Astrocyte of the hippocampus (primary cell): ENCODE measurements around the gene ZNF570.

Experiments used
- DNase-seq: peaks from one replicate; pipeline ENCODE4 v3.0.0; 2011; ENCODE audit warnings: low read depth, low spot score

ZNF570 gene

DNA sequence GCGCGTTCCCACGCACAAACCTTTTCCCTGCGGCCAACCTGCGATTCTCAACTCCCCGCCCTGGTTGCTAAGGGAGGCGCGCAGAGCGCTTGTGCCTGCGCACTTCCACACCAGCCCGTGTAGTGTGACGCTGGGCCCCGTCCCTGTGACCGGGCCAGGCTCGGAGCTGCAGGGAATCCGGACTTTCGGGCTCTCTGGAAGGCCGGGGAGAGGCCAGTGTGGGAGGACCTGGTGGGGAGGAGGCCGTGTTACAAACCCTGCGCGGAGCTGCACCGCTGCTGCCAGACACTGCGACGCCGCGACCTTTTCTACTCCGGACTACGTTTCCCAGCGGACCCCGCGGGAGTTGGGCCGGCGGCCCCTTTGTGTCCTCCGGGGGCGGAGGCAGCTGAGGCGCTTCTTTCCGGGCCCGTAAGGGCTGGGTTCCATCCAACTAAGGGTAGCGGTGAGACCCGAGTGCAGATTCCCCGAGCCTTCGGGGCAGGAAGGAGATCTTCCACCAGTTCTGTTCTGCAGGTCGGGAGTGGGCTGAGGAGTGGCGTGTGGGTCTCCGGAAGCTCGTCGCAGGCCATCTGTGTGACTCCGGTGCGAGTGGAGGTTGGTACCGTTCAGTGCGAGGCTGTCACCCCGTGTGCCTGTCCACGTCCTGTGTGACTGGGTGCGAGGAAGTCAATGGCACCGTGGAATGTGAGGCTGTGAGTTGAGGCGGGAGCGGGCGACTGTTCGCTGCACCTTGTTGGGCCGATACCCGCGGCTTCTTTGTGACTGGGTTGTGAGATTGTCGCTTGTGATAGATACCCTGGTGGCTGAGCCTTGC is at the start of gene ZNF570:
TSS of gene ZNF570 (plus strand) at position 396 of the 817 bp plus-strand sequence. CDS start 999 bp downstream, outside the sequence.
- peak; percentile 96 for DNase-seq

DNA sequence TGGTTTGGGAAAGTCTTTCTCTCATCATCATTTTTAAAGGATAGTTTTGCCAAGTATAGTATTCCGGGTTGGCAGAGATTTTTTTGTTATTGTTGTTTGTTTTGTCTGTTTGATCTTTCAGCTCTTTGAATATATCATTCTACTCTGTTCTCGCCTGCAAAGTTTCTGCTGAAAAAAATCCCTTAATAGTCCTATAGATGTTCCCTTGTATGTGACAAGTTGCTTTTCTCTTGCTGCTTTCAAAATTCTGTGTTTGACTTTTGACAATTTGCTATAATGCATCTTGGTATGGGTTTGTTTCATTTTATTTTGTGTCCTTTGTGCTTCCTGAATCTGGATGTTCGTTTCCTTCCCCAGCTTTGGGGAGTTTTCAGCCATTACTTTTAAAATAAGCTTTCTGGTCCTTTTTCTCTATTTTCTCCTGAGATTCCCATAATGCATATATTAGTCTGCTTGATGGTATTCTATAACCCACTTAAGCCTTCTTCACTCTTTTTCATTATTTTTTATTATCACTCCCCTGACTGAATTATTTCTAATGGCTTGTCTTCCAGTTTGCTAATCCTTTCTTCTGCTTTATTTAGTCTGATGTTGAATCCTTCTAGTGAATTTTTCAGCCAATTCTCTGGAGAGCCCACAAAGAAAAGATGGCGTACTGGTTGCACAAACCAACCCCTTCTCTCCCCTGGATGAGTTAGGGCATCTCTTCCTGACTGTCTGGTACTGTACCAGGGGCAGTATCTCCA is 16.5 kb upstream of the ZNF570 start:
- no peak for DNase-seq

DNA sequence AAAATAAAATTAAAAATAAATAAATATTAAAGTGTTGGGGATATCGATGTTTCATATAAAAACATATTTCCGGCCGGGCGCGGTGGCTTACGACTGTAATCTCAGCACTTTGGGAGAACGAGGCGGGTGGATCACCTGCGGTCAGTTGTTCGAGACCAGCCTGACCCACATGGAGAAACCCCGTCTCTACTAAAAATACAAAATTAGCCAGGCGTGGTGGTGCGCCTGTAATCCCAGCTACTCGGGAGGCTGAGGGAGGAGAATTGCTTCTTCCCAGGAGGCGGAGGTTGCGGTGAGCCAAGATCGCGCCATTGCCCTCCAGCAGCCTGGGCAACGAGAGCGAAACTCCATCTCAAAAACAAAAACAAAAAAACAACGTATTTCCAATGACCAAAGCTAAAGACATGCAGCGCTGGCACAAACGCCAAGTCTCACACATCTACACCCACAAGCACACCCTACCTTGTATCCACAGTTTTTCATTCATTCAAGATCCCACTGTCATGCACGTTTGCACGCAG is 2.8 kb upstream of the ZNF570 start:
- no peak for DNase-seq

DNA sequence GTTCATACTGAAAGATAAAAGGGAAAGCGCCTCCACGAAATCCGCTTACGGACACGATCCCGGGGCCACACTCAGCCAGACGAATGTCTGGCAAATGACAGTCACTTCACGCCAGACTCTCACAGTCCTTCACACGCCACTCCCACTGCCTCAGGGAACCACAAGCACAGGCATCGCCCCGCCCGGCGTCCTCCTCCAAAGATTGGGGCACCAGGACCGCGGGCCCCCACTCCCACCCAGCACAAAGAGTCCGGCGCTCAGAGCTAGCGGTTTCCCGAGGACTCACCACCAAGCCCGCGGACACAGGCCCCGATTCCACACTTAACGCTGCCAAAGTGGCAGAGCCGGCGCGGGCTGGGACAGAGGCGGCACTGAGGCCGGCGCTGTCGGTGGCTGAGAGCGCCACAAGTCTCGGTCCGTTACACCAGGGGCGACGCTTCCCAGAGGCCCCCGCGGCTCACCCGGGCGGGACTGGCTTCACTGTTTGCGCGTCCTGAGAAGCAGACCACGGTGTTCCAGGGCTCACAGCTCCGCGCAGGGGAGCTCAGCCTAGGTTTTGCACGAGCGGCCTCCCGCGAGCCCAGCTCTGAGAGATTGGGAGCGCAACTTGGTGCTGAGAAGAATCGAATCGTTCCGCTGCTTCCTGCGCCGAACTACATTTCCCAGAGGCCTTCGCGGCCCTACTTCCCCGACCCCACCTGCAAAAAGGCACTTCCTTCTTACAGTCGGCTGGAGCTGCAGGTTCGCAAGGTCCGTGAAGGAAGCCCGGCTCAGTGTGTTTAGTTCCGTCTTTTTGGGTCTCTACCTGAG is 2.2 kb upstream of the ZNF570 start, which contains the start of gene ZNF569:
TSS of gene ZNF569 (minus strand) at position 647 of the 810 bp plus-strand sequence. CDS start 22,523 bp downstream, outside the sequence.
- DNase-seq = peak; percentile 97

DNA sequence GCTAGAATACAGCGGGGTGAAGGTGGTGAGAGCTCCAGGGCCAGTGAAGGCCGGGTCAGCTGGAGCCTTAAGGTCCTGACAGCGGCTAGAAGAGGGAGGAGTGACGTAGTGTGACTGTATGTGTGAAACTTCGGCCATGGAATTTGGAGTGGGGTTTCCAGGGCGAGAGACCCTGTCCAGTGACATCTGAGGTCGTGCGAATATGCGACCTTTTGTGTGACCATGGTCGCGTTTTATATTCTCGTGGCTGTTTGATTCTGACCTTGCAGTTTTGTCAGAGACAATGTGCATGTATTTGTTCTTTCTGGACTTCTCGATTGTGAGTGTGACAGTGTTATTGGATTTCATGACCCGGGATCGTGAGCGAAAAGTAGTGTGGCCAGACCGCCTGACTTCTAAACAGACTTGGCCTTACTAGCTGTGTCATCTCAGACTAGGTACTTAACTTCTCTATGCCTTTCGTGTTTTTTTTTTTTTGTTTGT is 1.5 kb upstream of the ZNF570 start:
- DNase-seq = no peak

DNA sequence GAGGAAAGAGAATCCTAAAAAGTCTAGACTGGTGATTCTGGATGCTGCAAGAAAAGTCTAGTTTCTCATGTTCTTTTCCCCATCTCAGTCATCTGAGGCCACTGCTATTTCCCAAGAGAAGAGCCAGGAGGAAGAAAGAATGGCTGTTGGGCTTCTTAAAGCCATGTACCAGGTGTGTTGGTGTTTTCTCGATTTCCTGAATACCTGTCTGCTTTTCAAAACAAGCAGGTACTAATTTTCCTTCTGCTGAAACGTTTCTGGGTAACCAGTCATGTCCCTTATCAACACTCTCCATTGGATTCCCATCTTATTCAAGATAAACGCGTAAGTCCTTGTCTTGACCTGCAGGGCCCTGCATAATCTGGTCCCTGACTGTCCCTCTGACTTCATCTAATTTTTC is 1.1 kb downstream of the ZNF570 start:
- no peak for DNase-seq

DNA sequence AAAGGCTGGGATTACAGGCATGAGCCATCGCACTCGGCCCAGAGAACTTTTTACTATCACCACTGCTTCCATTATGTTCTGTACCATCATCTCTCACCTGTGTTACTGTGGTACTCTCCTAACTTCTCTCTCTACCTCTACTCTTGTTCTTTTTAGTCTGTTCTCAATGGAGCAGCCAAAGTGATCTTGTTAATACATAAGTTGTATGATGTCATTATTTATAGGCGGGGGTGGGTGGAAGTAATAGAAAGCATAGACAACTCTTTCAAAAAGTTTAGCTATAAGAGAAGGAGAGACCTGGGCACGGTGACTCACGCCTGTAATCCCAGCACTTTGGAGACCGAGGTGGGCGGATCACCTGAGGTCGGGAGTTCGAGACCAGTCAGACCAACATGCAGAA is 3.0 kb downstream of the ZNF570 start:
- no peak for DNase-seq

DNA sequence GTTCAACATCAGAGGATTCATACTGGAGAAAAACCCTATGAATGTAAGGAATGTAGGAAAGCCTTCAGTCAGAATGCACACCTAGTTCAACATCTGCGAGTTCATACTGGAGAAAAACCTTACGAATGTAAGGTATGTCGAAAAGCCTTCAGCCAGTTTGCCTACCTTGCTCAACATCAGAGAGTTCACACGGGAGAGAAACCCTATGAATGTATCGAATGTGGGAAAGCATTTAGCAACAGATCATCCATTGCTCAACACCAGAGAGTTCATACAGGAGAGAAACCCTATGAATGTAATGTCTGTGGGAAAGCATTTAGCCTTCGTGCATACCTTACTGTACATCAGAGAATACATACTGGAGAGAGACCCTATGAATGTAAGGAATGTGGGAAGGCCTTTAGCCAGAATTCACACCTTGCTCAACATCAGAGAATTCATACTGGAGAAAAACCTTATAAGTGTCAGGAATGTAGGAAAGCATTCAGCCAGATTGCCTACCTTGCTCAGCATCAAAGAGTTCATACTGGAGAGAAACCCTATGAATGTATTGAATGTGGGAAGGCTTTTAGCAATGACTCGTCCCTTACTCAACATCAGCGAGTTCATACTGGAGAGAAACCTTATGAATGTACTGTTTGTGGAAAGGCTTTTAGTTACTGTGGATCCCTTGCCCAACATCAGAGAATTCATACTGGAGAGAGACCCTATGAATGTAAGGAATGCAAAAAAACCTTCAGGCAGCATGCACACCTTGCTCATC is 15.4 kb downstream of the ZNF570 start:
- peak; percentile 1 for DNase-seq

DNA sequence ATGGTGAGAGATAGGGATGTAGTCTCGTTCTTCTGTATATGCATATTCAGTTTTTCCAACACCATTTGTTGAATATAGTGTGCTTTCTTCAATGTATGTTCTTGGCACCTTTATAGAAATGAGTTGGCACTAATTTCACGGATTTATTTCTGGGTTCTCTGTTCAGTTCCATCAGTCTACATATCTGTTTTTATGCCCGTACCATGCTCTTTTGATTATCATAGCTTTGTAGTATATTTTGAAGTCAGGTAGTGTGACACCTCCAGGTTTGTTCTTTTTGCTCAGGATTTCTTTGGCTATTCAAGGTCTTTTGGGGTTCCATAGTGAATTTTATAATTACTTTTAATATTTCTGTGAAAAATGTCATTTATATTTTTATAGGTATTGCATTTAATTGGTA is 23.1 kb downstream of the ZNF570 start:
- no peak for DNase-seq

DNA sequence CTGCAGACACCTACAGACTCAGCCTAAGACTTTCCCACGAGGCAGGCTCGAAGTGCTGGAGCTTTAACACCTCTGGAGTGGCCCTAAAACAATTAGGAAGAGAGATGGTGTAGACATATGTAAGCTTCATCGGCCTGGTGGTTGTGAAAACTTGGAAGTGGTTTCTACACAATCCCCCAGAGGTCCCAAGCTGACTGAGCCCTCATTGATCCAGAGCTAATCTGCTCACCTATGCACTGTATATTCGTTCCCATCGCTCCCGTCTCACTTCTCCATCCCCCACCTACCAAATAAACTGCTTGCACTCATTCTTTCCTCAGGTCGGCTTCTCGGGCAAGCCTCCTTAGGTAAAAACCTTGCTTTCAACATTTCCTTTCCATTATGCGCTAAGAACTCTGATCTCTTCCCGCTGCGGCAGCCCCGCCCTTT is 36.8 kb downstream of the ZNF570 start:
- DNase-seq = no peak

DNA sequence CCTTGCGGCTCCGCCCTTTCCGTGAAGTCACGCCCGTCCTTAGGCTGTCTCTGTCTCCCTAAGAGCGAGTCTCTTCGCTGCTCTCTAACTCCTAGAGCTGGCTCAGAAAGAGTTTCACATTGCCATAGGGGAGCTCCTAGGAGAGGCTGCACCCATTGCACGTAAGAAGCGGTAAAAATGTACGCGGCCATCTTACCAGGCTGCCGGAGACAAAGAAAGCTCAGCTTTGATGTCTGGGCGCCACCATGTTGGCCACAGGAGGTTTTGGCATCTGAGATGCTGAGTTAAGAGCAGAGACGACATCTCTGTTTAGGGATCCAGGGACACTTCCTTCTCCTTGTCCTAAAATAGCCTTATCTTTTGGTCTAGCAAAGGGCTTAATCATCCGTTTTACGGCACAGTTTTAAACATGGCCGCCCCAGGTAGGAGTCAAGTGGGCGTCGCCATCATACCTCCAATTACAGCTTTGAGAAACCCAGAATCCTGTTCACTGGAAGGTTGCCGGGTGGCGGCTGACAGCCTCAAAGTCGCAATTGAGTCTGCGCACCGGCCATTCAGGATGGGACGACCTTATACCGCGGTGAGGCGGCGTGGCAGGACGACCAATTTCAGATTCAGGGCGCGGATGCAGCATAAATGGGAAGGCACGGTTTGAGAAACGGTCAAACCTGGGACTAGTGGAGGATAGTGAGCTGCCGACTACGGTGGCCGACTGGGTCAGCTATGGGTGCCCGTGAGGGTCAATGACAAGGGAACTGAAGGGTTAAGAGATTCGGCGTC is 37.4 kb downstream of the ZNF570 start, which contains the start of gene ZNF793:
TSS of gene ZNF793 (plus strand) at position 553 of the 780 bp plus-strand sequence. CDS start 16,501 bp downstream, outside the sequence.
- peak; percentile 95 for DNase-seq

DNA sequence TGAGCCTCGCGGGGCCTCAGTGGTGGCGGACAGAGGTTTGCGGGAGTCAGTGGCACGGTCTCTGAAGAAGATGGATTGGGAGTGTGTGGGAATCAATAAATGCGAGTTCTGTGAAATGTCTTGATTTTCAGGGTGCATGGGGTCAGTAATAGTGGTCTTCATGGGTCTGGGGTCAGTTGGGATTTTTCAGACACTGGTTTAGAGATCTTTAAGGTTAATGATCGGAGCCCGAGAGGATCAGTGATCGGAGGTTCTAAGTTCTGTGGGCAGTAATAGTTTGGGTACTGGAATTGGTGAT is 38.0 kb downstream of the ZNF570 start:
- no peak for DNase-seq

DNA sequence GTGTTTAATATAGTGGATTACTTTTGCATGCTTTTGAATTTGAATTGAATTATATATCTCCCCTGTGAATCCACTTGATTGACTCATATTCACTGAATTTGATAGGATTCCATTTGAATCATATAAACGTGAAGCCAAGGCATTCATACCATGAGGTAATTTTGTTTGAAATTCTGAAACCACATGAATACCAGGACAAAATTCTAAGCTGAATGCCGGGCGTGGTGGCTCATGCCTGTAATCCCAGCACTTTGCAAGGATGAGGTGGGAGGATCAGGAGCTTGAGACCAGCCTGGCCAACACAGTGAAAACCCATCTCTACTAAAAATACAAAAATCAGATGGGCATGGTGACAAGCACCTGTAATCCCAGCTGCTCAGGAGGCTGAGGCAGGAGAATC is 42.0 kb downstream of the ZNF570 start:
- DNase-seq = no peak

DNA sequence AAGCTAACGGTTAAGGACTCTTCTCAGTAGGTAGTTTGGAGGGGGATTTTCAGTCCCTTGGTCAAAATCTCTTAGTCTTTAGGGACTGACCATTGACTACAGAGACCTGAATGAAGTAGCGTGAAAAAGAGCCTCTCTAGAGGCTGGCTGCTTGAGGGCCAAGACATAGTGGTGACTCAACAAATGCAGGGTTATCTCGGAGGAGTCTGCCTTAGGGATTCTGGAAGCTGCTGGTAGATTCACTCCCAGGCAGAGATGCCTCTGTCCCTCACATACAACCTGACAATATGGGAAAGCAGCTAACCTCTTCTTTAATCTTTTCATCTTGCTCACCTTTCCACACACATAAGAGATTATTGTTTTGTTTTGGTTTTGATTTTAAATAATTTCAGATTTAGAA is 42.7 kb downstream of the ZNF570 start:
- DNase-seq = no peak

DNA sequence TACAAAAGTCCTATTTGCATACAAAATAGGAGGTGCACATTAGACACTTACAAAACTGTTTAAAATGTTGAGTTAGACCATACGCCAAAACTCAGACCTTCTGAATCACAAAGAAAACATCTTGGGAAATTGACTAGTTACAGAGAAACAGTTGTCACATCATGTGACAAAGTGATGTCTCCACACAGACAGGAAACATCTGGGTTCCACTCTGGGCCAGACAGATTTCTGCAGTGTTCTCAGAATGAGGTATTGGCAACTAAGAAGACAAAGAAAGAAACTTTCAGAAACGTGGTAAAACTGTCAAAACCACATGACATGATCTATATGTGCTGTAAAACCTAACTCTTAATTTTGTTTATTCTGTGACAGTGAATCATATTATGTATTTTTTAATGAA is 44.2 kb downstream of the ZNF570 start:
- no peak for DNase-seq

DNA sequence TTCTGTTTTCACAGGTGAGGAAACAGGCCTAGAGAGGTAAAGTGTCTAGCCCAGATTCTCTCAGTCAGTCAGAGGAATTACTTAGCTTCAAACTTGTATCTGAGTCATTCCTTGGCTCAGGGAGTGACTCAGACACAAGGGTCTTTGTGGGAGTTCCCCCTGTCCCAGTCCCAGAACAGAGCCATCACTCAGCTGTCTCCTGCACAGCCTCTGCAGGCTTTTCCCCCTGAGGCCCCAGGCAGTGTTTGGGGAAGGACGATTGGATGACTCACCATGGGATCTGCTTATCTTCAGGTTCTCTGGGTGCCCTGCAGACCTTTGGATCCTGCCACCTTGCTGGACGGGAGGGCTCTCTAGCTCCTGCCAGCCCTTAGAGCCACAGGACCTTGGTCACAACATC is 50.7 kb downstream of the ZNF570 start:
- peak; percentile 48 for DNase-seq

DNA sequence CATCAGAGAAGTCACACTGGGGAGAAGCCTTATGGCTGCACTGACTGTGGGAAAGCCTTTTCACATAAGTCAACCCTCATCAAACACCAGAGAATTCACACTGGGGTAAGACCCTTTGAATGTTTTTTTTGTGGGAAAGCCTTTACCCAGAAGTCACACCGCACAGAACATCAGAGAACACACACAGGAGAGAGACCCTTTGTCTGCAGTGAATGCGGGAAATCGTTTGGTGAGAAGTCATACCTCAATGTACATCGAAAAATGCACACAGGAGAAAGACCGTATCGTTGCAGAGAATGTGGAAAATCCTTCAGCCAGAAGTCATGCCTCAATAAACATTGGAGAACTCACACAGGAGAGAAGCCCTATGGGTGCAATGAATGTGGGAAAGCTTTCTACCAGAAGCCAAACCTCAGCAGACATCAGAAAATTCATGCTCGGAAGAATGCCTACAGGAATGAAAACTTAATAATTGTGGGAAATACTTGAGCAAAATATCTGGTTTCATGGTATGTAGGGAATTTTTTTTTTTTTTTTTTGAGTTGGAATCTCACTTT is 68.3 kb downstream of the ZNF570 start:
- DNase-seq = no peak
